Pancreas (tissue), 10 donors: Measurements from ENCODE around the gene TC2N. TPM values are rescaled to one million over a fixed set of nuclear protein-coding genes. Genes with fewer than 3 reads are reported as not detected.

ENCODE experiments used
- ATAC-seq, 4 donors: fragments of 200-7000 bp; cut with Tn5 transposase; one replicate each; pipeline versions ENCODE4 v1.8.0 to v1.9.1; 2020; ENCODE audit warnings: mild to moderate bottlenecking in 4 of 4, moderate library complexity in 4 of 4
- DNase-seq, 6 donors: peaks; one replicate each; pipeline ENCODE4 v3.0.0-alpha.2; 2020
- FAIRE-seq: peaks from 2 replicates; lab custom pipeline; 2012; peaks lifted over from hg19 to GRCh38; lab: Jason Lieb, UNC
- H3K27ac ChIP-seq, 4 donors: fragments of 200-600 bp; sonication (generic); 1 replicate in 3 of 4; 2 replicates in 1 of 4; pipeline versions ENCODE4 v1.5.0 to v1.8.0; 2020
- H3K27me3 ChIP-seq, 4 donors: fragments of 200-600 bp; one replicate each; pipeline ENCODE4 v1.8.0; 2021
- H3K36me3 ChIP-seq, 3 donors: fragments of 200-600 bp; sonication (generic) in 1 of 3; one replicate each; pipeline versions ENCODE4 v1.5.0 to v1.8.0; 2020 to 2021
- H3K4me1 ChIP-seq, 3 donors: fragments of 200-600 bp; one replicate each; pipeline ENCODE4 v1.8.0; 2021
- H3K4me3 ChIP-seq, 4 donors: fragments of 200-600 bp; sonication (generic) in 2 of 4; one replicate each; pipeline versions ENCODE4 v1.5.0 to v1.8.0; 2020 to 2021
- H3K9me3 ChIP-seq, 4 donors: fragments of 200-600 bp; one replicate each; pipeline ENCODE4 v1.8.0; 2021
- CTCF ChIP-seq, 4 donors: fragments of 200-600 bp; sonication (generic) in 3 of 4; IDR thresholded peaks; one replicate each; pipeline versions ENCODE4 v1.5.0 to v1.8.0; 2021; ENCODE audit warnings: antibody characterized with exemption in 4 of 4
- WGBS, 2 donors: extraction: QIAGEN DNeasy Blood & Tissue Kit; methylation state at CpG; one replicate each; pipeline ENCODE4 v1.1.7; 2013; 5-methylcytosine and 5-hydroxymethylcytosine counted together
- intact Hi-C, 3 donors: fragments of 100-400 bp; cut with DNase I; formaldehyde crosslinking; loops; one replicate each; pipeline versions ENCODE4 v1.11.1 to v1.14.2; 2022
- polyA plus RNA-seq, 2 donors: library from polyadenylated mRNA; stranded (reverse); fragments of 200-250 nt; gene quantifications; one replicate each; pipeline ENCODE4 v1.2.3, GENCODE V29; 2013
- total RNA-seq, 6 donors: library from RNA; stranded (reverse); fragmentation: NEBNext Ultra II Directional in 4 of 6; extraction: Animal tissue kit (Norgen Biotek cat#: 25700) in 4 of 6; gene quantifications; one replicate each; pipeline versions ENCODE4 v1.2.1 to v1.2.4, GENCODE V29; 2021 to 2023
- donor health status: healthy with polysubstance abuse.
- donor health status: DM: no; HTN: no; CAD: no; lungs with moderate emphysema.
- donor health status: DM: no; HTN: no; CAD: no.
- donor health status: control.
- donor health status: control.
- donor health status: Bipolar disorder and iron deficiency.
- donor health status: DM: yes; HTN: yes; CAD: no.
- donor health status: DM: no; HTN: no; CAD: no.
- donor health status: DM: no; HTN: no; CAD: no.
- donor health status: DM: yes; HTN: yes; CAD: no.

The TC2N gene
- total and polyA plus RNA-seq, 8 donors = 23.9 to 215 (median 112) TPM

DNA sequence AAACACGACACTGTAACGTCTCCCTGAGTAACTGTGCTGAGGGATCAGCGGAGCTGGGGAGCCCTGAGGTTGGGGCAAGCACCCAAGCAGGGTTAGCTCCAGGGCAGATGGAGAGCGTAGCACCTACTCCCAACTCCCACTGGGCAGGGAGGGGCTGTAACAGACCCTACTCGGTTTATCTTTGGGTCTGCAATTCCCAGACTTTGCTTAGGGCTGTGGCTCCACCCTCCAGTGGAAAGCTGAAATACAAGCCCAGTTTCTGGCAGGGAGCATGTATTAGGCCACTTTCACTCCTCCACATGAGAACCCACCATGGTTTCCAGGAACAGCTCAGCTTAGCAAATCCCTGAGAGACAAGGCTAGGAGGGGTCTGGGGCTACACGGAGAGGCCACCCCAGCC, 17.3 kb upstream of the TC2N start:
- DNase-seq (no peak), FAIRE-seq (no peak), ATAC-seq (no peak)
- WGBS, 2 donors = 73 to 78% methylated on average over 6 of the region's 6 CpGs
- intact Hi-C loops = loop anchor here in 1 of 3 donors (10.0 kb wide), 1 partner anchor 50 kb away; no protein-coding TSS in a partner anchor
- no peaks in the 10 kb centered on the region for H3K9me3 ChIP-seq
- TF ChIP-seq CTCF (IDR thresholded peaks at IDR 0.05) = no peak
- no peak overlapping the region for H3K27ac ChIP-seq
- H3K4me3 ChIP-seq = no peak overlapping the region
- no peaks in the 10 kb centered on the region for H3K36me3 ChIP-seq
- H3K4me1 ChIP-seq = peaks cover 14 to 21% (median 19%) of the 10 kb centered on the region in 3 donors
- no peaks in the 10 kb centered on the region for H3K27me3 ChIP-seq

DNA sequence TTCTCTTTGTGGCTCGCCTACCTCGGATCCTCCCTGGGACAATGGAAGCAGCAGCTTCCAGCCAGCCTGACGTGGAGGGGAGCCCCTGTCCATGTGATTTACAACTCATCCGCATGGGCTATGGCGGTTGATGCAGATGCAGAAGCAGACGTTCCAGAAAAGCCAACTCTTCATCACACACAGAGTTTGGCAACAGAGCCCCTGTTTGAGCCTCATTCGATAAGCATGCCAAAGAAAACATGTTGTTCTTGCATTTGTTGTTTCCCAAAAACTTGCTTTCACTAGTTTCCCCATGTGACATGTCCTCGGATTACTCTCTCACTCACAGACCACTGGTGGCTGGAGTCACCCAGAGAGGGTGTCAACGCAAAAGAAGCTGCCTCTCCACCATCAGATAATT, 16.4 kb upstream of the TC2N start:
- DNase-seq (no peak), ATAC-seq (peak in 1 of 4 donors; percentile 17), FAIRE-seq (no peak)
- no peaks in the 10 kb centered on the region for H3K36me3 ChIP-seq
- WGBS, 2 donors = 87 to 94% methylated on average over 9 of the region's 9 CpGs
- H3K27ac ChIP-seq = no peak overlapping the region
- H3K27me3 ChIP-seq = no peaks in the 10 kb centered on the region
- TF ChIP-seq CTCF (IDR thresholded peaks at IDR 0.05) = no peak
- no peak overlapping the region for H3K4me3 ChIP-seq
- no peaks in the 10 kb centered on the region for H3K9me3 ChIP-seq
- peaks cover 8 to 20% (median 10%) of the 10 kb centered on the region in 3 donors for H3K4me1 ChIP-seq
- intact Hi-C loops = loop anchor here in 1 of 3 donors (10.0 kb wide), 1 partner anchor 49 kb away; no protein-coding TSS in a partner anchor

GRCh38 chr14:91882776-91883175, 15.4 kb upstream of the TC2N start:
- 79 to 84% methylated on average over 4 of the region's 4 CpGs for WGBS, 2 donors
- Histone ChIP-seq H3K27me3 (no peaks in the 10 kb centered on the region), H3K4me1 (peaks cover 4 to 18% (median 5%) of the 10 kb centered on the region in 3 donors), H3K4me3 (no peak overlapping the region), H3K27ac (no peak overlapping the region), H3K36me3 (no peaks in the 10 kb centered on the region), H3K9me3 (no peaks in the 10 kb centered on the region)
- intact Hi-C loops = loop anchor here in 1 of 3 donors (10.0 kb wide), 1 partner anchor 48 kb away; no protein-coding TSS in a partner anchor
- no peak for DNase-seq
- FAIRE-seq = no peak
- no peak for ATAC-seq
- no peak for TF ChIP-seq CTCF (IDR thresholded peaks at IDR 0.05)

DNA sequence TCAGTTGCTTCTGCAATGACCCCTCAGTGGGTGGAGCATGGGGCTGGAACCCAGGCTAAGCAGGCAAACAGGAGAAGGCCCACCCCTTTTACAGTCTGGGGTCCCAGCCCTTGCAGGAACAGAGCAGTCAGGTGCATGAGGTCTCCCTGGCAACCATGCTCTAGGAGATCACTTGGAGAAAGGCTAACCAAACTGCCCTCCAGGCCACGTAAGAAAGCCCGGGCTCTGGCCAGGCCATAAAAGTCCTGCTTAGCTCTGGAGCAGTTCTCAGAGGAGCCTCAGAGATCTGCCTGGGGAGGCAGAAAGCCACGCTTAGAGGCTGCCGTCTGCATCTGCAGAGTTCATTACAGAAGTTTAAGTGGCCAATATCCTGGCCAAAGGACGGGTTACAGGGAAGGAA, 15.0 kb upstream of the TC2N start:
- ATAC-seq = no peak
- peaks cover 4 to 18% (median 5%) of the 10 kb centered on the region in 3 donors for H3K4me1 ChIP-seq
- H3K27me3 ChIP-seq = no peaks in the 10 kb centered on the region
- no peaks in the 10 kb centered on the region for H3K9me3 ChIP-seq
- 84 to 85% methylated on average over 5 of the region's 5 CpGs for WGBS, 2 donors
- DNase-seq = no peak
- no peak for FAIRE-seq
- no peak for TF ChIP-seq CTCF (IDR thresholded peaks at IDR 0.05)
- H3K36me3 ChIP-seq = no peaks in the 10 kb centered on the region
- no peak overlapping the region for H3K27ac ChIP-seq
- H3K4me3 ChIP-seq = no peak overlapping the region
- intact Hi-C loops = loop anchor here in 1 of 3 donors (10.0 kb wide), 1 partner anchor 48 kb away; no protein-coding TSS in a partner anchor

DNA sequence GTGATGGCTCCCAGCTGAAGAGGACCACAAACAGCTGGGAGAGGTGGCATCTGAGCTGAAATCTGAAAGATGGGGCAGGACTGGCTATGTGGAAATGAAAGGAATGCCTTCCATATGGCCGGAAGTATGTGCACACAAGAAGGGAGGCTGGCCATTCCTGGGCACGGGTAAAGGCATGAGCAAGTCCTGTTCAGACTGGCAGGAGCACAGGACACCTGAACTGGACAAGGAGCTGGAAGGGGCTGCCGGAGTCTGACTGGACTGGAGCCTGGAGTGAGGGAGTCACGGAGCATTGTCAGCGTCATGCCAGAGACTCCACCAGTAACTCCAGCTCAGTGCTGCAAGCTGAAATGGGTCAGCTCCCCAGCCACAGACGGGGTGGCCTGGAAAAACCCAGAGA, 11.9 kb upstream of the TC2N start:
- Histone ChIP-seq H3K4me1 (peaks cover 15 to 40% (median 17%) of the 10 kb centered on the region in 3 donors), H3K36me3 (no peaks in the 10 kb centered on the region), H3K4me3 (no peak overlapping the region), H3K9me3 (no peaks in the 10 kb centered on the region), H3K27me3 (no peaks in the 10 kb centered on the region), H3K27ac (no peak overlapping the region)
- intact Hi-C loops = no loop called here
- DNase-seq (no peak), ATAC-seq (no peak), FAIRE-seq (no peak)
- TF ChIP-seq CTCF (IDR thresholded peaks at IDR 0.05) = no peak
- 78 to 89% methylated on average over 6 of the region's 6 CpGs for WGBS, 2 donors
